CD4-positive, alpha-beta T cell treated with Interferon gamma for 1 hour (primary cell): ENCODE data around the gene MAN2B2.
A peak's percentile ranks its signal among the peaks of the same experiment; 100 is the strongest.

Experiments
- DNase-seq: peaks from one replicate; pipeline ENCODE4 v3.0.0-alpha.2; 2020

Gene MAN2B2

GRCh38 chr4:6568148-6568547 lies 6.8 kb upstream of the MAN2B2 start:
- no peak for DNase-seq

GRCh38 chr4:6568689-6569332 lies 6.2 kb upstream of the MAN2B2 start:
- DNase-seq: no peak

- no peak for DNase-seq
Observed at GRCh38 chr4:6571608-6572007, 3.4 kb upstream of the MAN2B2 start.

- no peak for DNase-seq
Observed at GRCh38 chr4:6573551-6573950, 1.4 kb upstream of the MAN2B2 start.

GRCh38 chr4:6573986-6574746 lies 823 bp upstream of the MAN2B2 start:
- no peak for DNase-seq

DNA sequence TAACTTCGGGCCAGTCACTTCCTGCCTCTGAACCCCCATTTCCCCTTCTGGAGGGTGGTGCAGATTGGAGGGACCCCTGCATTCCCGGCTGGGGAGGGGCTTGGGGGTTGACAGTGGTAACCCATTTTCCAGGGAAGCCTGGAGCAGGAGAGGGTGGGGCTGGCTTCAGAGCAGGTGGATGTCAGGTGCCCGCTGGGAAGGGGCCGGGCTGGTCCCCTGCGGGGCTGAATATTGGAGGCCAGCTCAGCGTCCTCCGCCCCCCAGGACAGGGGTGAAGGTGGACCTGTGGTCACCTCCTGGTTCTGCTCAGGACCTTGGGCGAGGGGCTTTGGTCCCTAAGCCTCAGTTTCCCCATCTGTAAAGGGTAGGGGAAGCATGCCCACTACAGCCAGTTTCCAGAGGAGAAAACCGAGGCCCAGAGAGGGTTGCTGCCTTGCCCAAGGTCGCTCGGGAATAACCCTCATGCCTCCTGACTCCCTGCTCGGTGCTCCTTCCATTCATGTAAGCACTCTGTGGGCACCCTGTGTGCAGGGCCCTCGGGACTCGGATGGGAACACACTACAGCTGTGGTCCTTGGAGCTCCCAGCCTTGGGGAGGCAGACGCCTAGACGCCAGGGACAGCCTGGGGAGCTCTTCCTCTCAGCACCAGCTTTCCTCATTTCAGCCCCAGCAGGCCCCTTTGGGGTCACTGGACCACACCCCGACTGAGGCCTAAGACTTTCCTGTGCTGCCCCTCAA lies 683 bp downstream of the MAN2B2 start:
- no peak for DNase-seq

GRCh38 chr4:6576512-6576911 lies 1.5 kb downstream of the MAN2B2 start:
- DNase-seq: no peak

DNA sequence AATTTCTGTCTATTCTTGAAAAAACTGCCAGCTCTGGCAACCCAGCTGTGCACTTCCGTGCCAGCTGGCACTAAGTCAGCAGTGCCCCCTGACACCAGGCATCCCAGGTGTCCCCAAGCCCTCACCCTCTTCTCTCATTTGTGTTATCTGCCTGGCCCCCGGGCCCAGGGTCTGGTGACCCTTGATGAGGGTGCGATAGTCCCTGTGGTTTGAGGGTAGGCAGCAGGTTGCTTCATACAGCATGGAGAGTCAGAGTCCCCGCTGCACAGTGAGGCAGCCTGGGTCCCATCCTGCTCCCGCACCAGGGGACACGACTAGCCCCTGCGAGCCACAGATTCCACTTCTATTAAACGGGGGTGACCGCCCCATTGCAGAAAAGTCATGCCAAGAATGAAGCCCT lies 1.9 kb downstream of the MAN2B2 start:
- no peak for DNase-seq

- DNase-seq: no peak
Observed at GRCh38 chr4:6577409-6577808, 2.4 kb downstream of the MAN2B2 start.

DNA sequence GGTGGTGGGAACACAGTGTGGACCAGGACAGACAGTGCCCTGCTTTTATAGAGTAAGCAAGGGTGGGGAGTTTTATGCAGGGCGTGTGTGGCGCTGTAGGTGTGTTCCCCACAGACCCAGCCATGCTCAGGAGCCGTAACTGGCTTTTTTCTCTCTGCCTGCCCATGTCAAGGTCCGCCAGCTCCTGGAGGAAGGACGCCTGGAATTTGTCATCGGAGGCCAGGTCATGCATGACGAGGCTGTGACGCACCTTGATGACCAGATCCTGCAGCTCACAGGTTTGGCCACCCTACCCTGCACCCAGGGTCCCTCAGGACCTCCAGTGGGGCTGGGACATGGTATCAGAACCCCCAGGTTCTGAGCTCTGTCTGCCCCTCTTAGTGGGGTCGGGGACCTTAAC lies 3.2 kb downstream of the MAN2B2 start:
- DNase-seq: no peak

DNA sequence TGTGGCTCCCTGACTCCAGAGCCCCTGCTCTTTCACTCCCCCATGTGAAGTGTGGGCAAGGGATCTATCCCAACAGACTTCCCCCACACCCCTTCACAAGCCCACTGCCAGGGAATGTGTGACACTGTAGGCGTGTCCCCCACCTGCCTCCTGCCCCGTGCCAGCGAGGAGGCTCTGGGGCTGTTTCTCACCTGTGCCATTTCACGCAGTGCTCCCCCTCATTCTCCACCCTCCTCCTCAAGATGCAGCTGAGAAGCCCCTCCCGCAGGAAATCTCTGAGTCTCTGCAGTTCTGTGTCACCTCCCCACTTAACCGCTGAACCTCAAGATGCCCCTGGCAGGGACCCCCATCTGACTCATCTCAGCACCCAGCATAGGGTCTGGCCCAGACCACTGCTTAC lies 5.4 kb downstream of the MAN2B2 start:
- DNase-seq: no peak

- no peak for DNase-seq
Observed at GRCh38 chr4:6581566-6582121, 6.7 kb downstream of the MAN2B2 start.

DNA sequence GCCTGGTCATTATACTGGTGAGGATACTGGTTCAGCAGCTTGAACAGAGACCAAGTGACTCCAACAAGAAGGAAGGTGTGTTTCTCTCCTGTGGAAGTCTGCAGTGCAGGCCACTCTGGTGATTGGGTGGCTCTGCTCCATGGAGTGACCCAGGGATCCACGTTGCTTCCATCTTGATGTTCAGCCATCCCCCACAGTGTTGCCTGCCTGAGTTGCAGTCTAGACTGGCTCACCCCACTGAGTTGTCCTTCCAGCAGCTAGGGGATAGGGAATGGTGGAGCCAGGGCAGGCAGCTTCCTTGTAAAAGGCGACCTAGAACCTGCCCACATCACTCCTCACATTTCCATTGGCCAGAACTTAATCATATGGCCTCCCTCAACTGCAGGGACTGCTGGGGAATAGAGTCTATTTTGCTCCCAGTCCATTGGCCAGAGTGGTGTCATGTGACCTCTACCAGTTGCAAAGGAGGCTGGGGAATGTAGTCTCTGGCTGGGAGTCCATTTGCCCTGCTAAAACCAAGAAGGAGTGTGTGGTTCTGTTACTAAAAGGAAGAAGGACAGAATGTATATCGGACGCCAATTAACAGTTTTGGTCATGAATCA lies 8.0 kb downstream of the MAN2B2 start:
- no peak for DNase-seq

- DNase-seq: no peak
Observed at GRCh38 chr4:6584865-6585264, 9.9 kb downstream of the MAN2B2 start.

GRCh38 chr4:6586715-6587325 lies 11.8 kb downstream of the MAN2B2 start:
- no peak for DNase-seq

GRCh38 chr4:6589444-6589843 lies 14.5 kb downstream of the MAN2B2 start:
- no peak for DNase-seq

- DNase-seq: peak; percentile 36
Observed at GRCh38 chr4:6591313-6591712, 16.3 kb downstream of the MAN2B2 start.

DNA sequence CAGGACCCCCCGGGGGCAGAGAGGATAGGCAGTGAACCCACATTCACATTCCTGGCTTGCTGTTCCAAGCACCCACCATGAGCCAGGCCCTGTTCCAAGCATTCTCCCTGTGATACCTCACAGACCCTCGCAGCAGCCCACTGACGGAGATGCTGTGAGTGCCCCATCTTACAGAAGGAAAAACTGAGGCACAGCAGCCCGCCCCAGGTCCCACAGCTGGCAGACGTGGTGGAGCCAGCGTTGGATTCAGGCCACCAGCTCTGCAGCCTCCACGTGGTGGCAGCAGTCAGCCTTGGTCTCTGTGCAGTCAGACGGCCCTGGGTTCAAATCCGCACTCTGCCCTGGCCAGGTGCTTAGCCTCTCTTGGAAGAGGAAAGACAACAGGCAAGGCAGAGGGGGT lies 16.8 kb downstream of the MAN2B2 start:
- DNase-seq: no peak

DNA sequence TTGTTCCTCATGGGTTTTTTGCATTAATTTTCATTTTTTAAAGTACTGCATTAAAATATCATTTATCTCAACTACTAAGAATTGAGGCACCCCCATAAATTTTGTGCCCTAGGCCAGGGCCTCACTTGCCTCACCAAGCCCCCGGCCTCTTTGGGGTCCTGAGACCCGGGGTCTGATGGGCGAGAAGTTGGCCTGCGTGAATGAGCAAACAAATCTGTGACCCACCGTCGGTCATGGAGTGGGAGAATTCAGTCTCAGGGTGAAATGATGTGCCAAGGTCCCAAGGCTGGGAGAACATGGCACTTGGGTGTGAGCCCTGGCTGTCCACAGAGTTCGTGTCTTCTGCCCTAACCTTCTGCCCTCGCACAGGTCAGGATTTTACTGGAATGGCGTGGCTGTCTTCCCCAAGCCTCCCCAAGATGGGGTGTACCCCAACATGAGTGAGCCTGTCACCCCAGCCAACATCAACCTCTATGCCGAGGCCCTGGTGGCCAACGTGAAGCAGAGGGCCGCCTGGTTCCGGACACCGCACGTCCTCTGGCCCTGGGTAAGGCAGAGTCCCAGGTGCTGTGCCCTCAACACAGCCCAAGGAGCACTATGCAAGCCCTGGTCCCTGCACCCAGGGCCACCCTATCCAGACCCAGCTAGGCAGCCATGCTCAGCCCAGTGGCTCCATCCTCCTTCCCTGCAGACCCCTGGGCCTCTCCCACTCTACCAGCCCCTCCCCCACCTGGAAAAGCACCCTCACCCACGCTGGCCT lies 18.0 kb downstream of the MAN2B2 start:
- DNase-seq: no peak

- DNase-seq: no peak
Observed at GRCh38 chr4:6594341-6594740, 19.4 kb downstream of the MAN2B2 start.

DNA sequence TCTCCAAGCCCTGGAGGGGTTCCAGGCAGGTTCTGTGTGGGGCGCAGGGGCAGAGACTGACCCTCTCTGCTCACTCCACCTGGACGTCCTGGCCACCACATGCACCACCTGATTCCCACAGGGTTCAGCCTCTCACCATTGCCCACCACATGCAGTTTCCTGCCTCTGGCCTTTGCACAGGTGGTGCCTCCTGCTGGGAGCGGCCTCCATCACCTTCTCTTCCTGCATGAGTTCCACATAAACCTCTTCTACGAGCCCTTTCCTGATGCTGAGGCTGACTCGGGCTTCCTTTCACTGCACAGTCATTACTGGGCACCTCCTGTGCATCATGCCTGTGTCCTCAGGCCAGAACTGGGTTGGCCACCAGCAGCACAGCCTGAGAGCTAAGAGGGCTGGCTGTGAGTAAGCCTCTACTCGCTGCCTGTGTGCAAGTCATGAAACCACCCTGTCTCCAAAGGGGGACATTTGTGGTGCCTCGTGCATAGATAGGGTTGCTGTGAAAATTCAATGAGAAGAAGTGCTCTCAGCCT lies 19.9 kb downstream of the MAN2B2 start:
- no peak for DNase-seq
